HepG2 (cell line): Measurements from ENCODE around the gene GUK1.

Experiments
- GMEB1 ChIP-seq: sonication (generic); formaldehyde crosslinking; IDR thresholded peaks from 2 replicates; pipeline ENCODE4 v1.5.1; 2020; ENCODE audit warnings: missing genetic modification reagents, mild to moderate bottlenecking, borderline replicate concordance
- JUND ChIP-seq: sonication (generic); formaldehyde crosslinking; IDR thresholded peaks from 2 replicates; pipeline ENCODE4 v1.8.0; 2022; ENCODE audit warnings: mild to moderate bottlenecking, missing genetic modification reagents
- NBN ChIP-seq: fragments of 450-650 bp; conservative IDR thresholded peaks from 2 replicates; pipeline ENCODE4 v1.6.1; 2017
- POLR2A ChIP-seq, 2 experiments: IDR thresholded peaks; 2 replicates each; pipeline ENCODE4 v1.6.1; 2011; ENCODE audit warnings: low read depth in 2 of 2, low read length in 2 of 2, mild to moderate bottlenecking in 1 of 2, moderate library complexity in 1 of 2; ENCODE audit not compliant: insufficient read depth in 1 of 2
- ZNF101 ChIP-seq: sonication (generic); formaldehyde crosslinking; IDR thresholded peaks from 2 replicates; pipeline ENCODE4 v1.4.0; 2020; ENCODE audit warnings: mild to moderate bottlenecking, low read depth, missing genetic modification reagents, borderline replicate concordance
- ZNF710 ChIP-seq: sonication (generic); formaldehyde crosslinking; IDR thresholded peaks from 2 replicates; pipeline ENCODE4 v1.5.0; 2020; ENCODE audit warnings: mild to moderate bottlenecking, missing genetic modification reagents, borderline replicate concordance
- TF ChIP-seq, protein P1 (sequence below): sonication (generic); formaldehyde crosslinking; IDR thresholded peaks from 2 replicates; pipeline ENCODE4 v1.5.0; 2020; ENCODE audit warnings: mild to moderate bottlenecking, missing genetic modification reagents, moderate library complexity

GRCh38 chr1:228156515-228156881 is 16.4 kb downstream of the GUK1 start:
- TF ChIP-seq POLR2A (IDR thresholded peaks at IDR 0.05; ENCODE audit: insufficient read depth in 1 of 2, low read depth in 2 of 2, low read length in 2 of 2) (no peak), ZNF101 (CRISPR knock-in tag) (no peak), NBN (no peak), ZNF710 (CRISPR knock-in tag) (no peak), GMEB1 (CRISPR knock-in tag) (no peak), JUND (CRISPR knock-in tag) (no peak)
- TF ChIP-seq, protein P1, sequence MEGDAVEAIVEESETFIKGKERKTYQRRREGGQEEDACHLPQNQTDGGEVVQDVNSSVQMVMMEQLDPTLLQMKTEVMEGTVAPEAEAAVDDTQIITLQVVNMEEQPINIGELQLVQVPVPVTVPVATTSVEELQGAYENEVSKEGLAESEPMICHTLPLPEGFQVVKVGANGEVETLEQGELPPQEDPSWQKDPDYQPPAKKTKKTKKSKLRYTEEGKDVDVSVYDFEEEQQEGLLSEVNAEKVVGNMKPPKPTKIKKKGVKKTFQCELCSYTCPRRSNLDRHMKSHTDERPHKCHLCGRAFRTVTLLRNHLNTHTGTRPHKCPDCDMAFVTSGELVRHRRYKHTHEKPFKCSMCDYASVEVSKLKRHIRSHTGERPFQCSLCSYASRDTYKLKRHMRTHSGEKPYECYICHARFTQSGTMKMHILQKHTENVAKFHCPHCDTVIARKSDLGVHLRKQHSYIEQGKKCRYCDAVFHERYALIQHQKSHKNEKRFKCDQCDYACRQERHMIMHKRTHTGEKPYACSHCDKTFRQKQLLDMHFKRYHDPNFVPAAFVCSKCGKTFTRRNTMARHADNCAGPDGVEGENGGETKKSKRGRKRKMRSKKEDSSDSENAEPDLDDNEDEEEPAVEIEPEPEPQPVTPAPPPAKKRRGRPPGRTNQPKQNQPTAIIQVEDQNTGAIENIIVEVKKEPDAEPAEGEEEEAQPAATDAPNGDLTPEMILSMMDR, result no peak
